Sigmoid colon (tissue), 7 donors: ENCODE results near the gene GTF3C2. TPM values are rescaled to one million over a fixed set of nuclear protein-coding genes. Genes with fewer than 3 reads are reported as not detected.
"Not testable (repeated sequence)": the region's sequence is repeated elsewhere in the genome, so short reads cannot be mapped to it uniquely, and the experiment has no call there.

Experiments
- DNase-seq: peaks from one replicate; pipeline ENCODE4 v3.0.0-alpha.2; 2019
- H3K27ac ChIP-seq, 4 donors: fragments of 200-600 bp; sonication (generic); one replicate each; pipeline ENCODE4 v1.5.1; 2016 to 2019; ENCODE audit warnings: mild to moderate bottlenecking in 1 of 4
- H3K27me3 ChIP-seq, 3 donors: fragments of 200-600 bp; sonication (generic); one replicate each; pipeline ENCODE4 v1.5.1; 2019; ENCODE audit warnings: mild to moderate bottlenecking in 1 of 3
- H3K36me3 ChIP-seq, 4 donors: fragments of 200-600 bp; sonication (generic); one replicate each; pipeline ENCODE4 v1.5.1; 2016 to 2019
- H3K4me1 ChIP-seq, 4 donors: fragments of 200-600 bp; sonication (generic); one replicate each; pipeline ENCODE4 v1.5.1; 2017 to 2019
- H3K4me3 ChIP-seq, 4 donors: fragments of 200-600 bp; sonication (generic); one replicate each; pipeline ENCODE4 v1.5.1; 2017 to 2019; ENCODE audit warnings: mild to moderate bottlenecking in 2 of 4, moderate library complexity in 1 of 4
- H3K9me3 ChIP-seq, 4 donors: fragments of 200-600 bp in 3 of 4; sonication (generic) in 3 of 4; one replicate each; pipeline versions ENCODE4 v1.5.1 to v1.6.1; 2013 to 2019
- CTCF ChIP-seq, 4 experiments: fragments of 450-650 bp in 3 of 4; fragments of 200-600 bp in 1 of 4; IDR thresholded peaks; one replicate each; pipeline ENCODE4 v1.5.1; 2016 to 2019; ENCODE audit warnings: antibody characterized with exemption in 4 of 4, mild to moderate bottlenecking in 3 of 4, moderate library complexity in 2 of 4
- EP300 ChIP-seq, 4 donors: sonication (generic); formaldehyde crosslinking; IDR thresholded peaks; one replicate each; pipeline ENCODE4 v1.6.1; 2017; ENCODE audit warnings: antibody characterized with exemption in 4 of 4
- POLR2A ChIP-seq, 2 donors: fragments of 450-650 bp; IDR thresholded peaks; one replicate each; pipeline ENCODE4 v1.6.1; 2016; ENCODE audit warnings: antibody characterized with exemption in 2 of 2, mild to moderate bottlenecking in 2 of 2, moderate library complexity in 2 of 2
- POLR2AphosphoS5 ChIP-seq, 4 donors: sonication (generic); formaldehyde crosslinking; IDR thresholded peaks; one replicate each; pipeline ENCODE4 v1.6.1; 2017; ENCODE audit warnings: antibody characterized with exemption in 4 of 4
- WGBS, 2 donors: extraction: QIAGEN DNeasy Blood & Tissue Kit; methylation state at CpG; one replicate each; pipeline ENCODE4 v1.1.7; 2013; 5-methylcytosine and 5-hydroxymethylcytosine counted together
- intact Hi-C: fragments of 100-400 bp; cut with DNase I; formaldehyde crosslinking; loops from one replicate; pipeline ENCODE4 v1.15.1; 2023
- polyA plus RNA-seq, 3 donors: library from polyadenylated mRNA; stranded (reverse); fragments of 200-250 nt; gene quantifications; one replicate each; pipeline ENCODE4 v1.2.3, GENCODE V29; 2013
- total RNA-seq, 4 donors: library from RNA; depleted of rRNA; stranded (reverse); fragments of >200 nt; gene quantifications; one replicate each; pipeline ENCODE4 v1.1.0, GENCODE V29; 2016
- donor health status: healthy with polysubstance abuse.
- donor health status: Bipolar disorder and iron deficiency.
- donor health status: healthy.

Gene GTF3C2
- total and polyA plus RNA-seq, 7 donors, result 23.3 to 46.5 (median 29.3) TPM

GRCh38 chr2:27303093-27304025, 53.2 kb downstream of the GTF3C2 start:
- intact Hi-C loops, result no loop called here
- DNase-seq, result no peak
- H3K27me3 ChIP-seq, result peaks cover 26 to 42% (median 39%) of the 10 kb centered on the region in 3 donors
- H3K4me3 ChIP-seq, result peak overlapping the region; percentile 6 to 27 (median 24)
- H3K36me3 ChIP-seq, result no peaks in the 10 kb centered on the region
- no peak overlapping the region for H3K27ac ChIP-seq
- H3K4me1 ChIP-seq, result peaks cover 0 to 28% (median 22%) of the 10 kb centered on the region in 4 donors
- 12 to 30% methylated on average over 25 of the region's 25 CpGs for WGBS, 2 donors
- TF ChIP-seq POLR2A (IDR thresholded peaks at IDR 0.05) (no peak), EP300 (IDR thresholded peaks at IDR 0.05) (no peak), CTCF (IDR thresholded peaks at IDR 0.05) (peak; percentile 39 to 83 (median 70))
- no peaks in the 10 kb centered on the region for H3K9me3 ChIP-seq

- H3K4me1 ChIP-seq, H3K27ac ChIP-seq, H3K9me3 ChIP-seq, H3K36me3 ChIP-seq, intact Hi-C loops, DNase-seq, H3K4me3 ChIP-seq: not testable (repeated sequence)
- peaks cover under 1 to 18% (median 11%) of the 10 kb centered on the region in 3 donors for H3K27me3 ChIP-seq
- 74 to 88% methylated on average over 4 of the region's 4 CpGs for WGBS, 2 donors
Measured at GRCh38 chr2:27300606-27301005, 56.0 kb downstream of the GTF3C2 start.

GRCh38 chr2:27298391-27299080, 58.0 kb downstream of the GTF3C2 start:
- intact Hi-C loops, result no loop called here
- no peak overlapping the region for H3K27ac ChIP-seq
- no peaks in the 10 kb centered on the region for H3K9me3 ChIP-seq
- TF ChIP-seq POLR2A (IDR thresholded peaks at IDR 0.05), result no peak
- TF ChIP-seq EP300 (IDR thresholded peaks at IDR 0.05), result no peak
- no peak for TF ChIP-seq CTCF (IDR thresholded peaks at IDR 0.05)
- no peak for TF ChIP-seq POLR2AphosphoS5 (IDR thresholded peaks at IDR 0.05)
- DNase-seq, result no peak
- peaks cover 0 to 8% (median 0%) of the 10 kb centered on the region in 3 donors for H3K27me3 ChIP-seq
- WGBS, 2 donors, result 80 to 89% methylated on average over 18 of the region's 18 CpGs
- H3K36me3 ChIP-seq, result no peaks in the 10 kb centered on the region
- no peak overlapping the region for H3K4me3 ChIP-seq
- peaks cover 0 to 4% (median 0%) of the 10 kb centered on the region in 4 donors for H3K4me1 ChIP-seq

- WGBS, 2 donors, result 90 to 91% methylated on average over 3 of the region's 3 CpGs
- Histone ChIP-seq H3K27ac (no peak overlapping the region), H3K9me3 (no peaks in the 10 kb centered on the region), H3K36me3 (no peaks in the 10 kb centered on the region), H3K27me3 (peaks cover 0 to 10% (median 0%) of the 10 kb centered on the region in 3 donors), H3K4me3 (no peak overlapping the region), H3K4me1 (no peaks in the 10 kb centered on the region)
- DNase-seq, result no peak
- TF ChIP-seq POLR2AphosphoS5 (IDR thresholded peaks at IDR 0.05) (no peak), POLR2A (IDR thresholded peaks at IDR 0.05) (no peak), CTCF (IDR thresholded peaks at IDR 0.05) (no peak), EP300 (IDR thresholded peaks at IDR 0.05) (no peak)
- intact Hi-C loops, result no loop called here
Measured at GRCh38 chr2:27297195-27297594, 59.4 kb downstream of the GTF3C2 start.

- no peak for DNase-seq
- Histone ChIP-seq H3K36me3 (no peaks in the 10 kb centered on the region), H3K9me3 (no peaks in the 10 kb centered on the region), H3K4me1 (no peaks in the 10 kb centered on the region), H3K27me3 (peaks cover 0 to 18% (median 0%) of the 10 kb centered on the region in 3 donors), H3K4me3 (no peak overlapping the region), H3K27ac (no peak overlapping the region)
- whole genome bisulfite sequencing, 2 donors, result 37 to 61% methylated on average over 4 of the region's 4 CpGs
- no peak for TF ChIP-seq POLR2AphosphoS5 (IDR thresholded peaks at IDR 0.05)
- TF ChIP-seq EP300 (IDR thresholded peaks at IDR 0.05), result no peak
- no peak for TF ChIP-seq CTCF (IDR thresholded peaks at IDR 0.05)
- TF ChIP-seq POLR2A (IDR thresholded peaks at IDR 0.05), result no peak
- intact Hi-C loops, result no loop called here
Measured at GRCh38 chr2:27296481-27296880, 60.1 kb downstream of the GTF3C2 start.
